ENCODE data around the gene MAMDC2.

The MAMDC2 gene

DNA sequence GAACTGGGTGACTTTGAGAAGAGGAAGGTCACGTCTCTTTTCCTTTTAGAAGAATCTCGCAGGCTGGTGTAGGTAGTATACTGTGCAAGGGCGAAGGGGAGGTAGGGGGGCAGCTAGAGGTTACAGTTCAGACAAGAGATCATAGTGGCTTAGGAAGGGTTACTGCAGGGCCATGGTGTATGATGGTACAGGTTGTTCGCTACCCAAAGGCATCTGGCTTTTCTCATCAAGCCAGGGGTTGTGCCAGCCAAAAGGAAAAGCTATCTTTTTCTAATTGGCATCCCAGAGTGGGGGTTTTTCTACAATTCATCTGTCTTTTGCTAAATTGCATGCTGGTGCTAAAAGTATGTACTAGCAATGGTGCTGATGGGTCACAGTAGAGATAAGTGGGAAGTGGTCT lies 22.8 kb downstream of the MAMDC2 start:
- no peak for DNase-seq

DNA sequence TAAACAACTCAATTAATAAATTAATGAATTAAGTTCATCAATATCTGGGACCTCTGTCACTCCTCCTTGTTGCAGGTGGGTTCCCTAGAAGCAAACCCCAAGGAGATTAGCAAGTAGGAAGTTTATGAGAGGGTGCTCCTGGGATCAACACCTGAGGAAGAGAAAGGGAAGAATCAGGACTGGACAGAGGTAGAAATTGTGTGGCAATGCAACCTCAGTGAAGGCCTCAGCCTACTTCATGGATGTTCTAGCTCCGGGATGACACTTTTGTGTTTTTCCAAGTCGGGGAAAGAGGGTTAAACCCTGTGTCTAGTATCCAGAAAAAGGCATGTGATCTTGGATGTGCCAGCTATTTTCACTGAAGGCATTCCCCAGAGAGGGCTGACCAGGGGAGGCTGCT lies 23.2 kb downstream of the MAMDC2 start:
- DNase-seq = no peak

DNA sequence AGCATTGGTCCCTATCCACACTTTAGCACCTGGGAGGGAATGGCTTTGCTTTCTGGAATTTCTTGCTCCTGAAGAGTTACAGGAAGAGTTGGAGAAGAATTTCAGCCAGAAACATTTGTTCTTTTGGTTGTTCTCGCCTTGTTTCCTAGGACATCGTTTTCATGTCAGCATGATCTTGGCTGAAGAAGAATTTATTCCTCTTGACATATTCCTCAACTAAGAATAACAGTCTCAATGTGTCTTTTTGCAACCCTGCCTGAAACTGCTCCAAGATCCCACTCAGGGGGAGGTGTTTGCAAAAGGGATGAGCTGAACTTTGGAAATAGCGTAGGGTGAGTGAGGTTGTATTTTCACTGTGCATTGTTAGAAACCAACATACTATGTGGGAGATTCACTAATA lies 26.1 kb downstream of the MAMDC2 start:
- no peak for DNase-seq

DNA sequence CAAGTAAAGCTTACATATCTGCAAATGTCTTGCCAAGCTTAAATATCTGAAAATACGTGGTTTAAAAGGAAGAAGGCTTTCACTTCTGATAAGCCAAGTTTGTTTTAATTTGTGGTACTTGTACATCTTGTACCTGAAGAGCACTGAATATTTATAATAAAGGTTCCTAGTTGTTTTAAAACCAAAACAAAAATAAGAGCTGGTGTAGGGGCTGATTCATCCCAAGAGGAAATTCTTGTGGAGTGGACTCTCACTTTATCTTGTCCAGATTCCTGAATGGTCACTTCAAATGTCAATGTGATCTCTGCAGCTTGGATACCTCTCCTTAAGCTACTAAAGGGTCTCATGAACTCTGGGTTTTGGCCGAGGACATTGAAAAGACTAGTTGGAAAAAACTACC lies 29.5 kb downstream of the MAMDC2 start:
- no peak for DNase-seq

DNA sequence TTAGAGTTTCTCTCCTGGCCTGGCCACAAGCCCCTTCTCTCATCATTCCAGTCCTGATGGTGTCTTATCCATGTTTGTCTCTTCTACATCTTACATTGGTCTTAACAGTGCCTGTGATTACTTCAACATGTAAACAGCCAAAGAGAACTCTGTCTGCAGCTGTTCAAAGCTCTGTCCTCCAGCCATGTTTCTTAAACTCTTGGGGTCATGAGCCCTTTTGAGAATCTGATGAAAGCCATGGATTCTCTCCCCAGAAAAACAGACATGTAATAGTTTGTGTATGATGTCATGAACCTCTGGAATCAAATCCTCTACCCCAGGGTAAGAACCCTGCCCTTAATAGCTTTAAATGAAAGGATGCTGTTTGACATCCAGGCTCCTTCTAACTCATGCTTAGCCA lies 30.1 kb downstream of the MAMDC2 start:
- no peak for DNase-seq

DNA sequence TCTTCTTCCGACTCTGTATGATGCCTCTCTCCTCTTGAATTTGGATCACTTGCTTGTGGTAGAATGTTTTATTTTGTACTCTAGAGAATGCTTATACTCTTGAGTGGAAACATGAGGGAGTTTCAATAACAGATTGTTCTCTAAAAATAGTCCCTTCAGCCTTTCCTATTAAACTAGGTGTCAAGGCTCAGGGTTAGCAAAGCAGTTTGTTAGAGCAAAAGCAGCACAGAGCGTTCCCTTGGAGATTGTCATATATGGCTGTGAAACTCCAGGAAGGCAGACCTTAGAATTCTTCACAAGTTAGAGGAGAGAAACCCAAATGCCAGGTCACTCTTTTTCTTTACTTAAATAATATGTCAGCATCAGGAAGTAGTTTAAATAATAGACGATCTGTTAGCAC lies 33.0 kb downstream of the MAMDC2 start:
- DNase-seq = no peak

DNA sequence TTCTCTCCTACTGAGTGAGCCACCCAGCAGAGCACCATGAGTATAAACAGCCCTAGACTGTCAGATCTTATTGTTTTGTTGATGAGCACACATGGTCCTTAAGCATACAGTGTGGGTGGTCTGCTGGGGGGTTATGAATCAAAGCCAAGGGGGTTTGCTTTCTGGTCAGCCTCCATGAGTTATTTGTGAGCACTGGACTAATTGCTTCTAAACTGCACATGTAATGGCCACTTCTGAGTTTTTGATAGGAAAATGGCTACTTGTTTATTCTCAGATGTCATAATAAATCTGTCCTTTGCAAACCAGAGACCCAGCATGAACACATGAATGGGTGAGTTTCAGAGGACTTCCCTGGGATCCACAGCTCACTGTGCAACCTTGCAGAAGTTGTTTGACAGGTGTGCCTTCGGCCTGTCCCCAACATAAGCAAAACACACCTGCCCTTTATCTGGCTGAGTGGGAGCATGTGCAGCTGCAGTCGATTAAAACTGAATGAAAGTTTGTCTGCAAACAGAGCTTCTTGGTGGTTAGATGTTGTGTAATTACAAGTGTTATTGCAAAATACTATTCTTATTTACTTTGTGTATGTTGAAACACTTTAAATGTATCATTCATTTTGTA lies 35.9 kb downstream of the MAMDC2 start:
- peak; percentile 79 for DNase-seq

DNA sequence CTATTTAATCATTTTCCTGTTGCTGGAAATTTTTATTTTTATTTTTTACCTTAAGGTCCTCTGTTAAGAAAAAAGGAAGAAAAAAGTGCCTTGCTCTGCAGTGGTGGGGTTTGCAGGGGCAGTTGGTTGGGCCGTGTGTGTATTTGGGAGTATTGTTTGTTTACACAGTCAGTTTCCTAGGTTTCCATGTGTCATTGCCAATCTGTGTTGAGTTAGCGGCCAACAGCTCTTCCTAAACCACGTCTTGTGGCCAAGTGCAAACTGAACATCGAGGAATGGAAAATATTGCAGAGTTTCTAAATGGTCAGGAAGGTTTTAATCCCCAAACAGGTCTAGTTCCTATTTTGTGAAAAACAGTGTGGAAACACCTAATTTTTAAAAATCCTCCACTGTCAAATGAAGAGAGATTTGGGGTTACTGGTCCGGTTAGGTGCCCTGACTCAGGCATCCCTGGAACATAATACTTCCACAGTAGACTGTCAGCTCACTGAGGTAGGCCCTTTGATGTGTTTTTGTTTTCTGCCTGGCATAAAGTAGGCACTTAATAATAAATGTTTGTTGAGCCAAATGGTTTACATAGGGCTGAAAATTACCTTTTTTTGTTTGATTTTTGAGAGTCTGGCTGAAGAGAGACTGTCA lies 37.0 kb downstream of the MAMDC2 start:
- peak; percentile 21 for DNase-seq

DNA sequence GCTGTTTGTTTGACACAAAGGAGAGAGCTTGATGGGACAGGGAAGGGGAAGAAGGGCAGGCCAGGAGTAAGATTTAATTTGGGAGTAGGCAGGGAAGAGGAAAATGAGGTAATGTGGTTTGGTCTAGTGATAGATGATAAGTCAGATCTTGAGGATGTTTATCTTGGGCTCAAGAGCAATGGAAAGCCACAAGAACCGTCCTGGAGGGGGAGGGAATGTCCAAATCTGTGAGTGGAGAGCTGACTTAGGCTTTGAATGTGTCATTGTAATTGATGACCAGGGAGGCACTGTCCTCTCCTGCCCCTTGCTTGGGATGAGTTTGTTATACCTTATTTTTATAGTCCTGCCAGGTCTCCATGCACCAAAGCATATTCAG lies 37.5 kb downstream of the MAMDC2 start:
- no peak for DNase-seq

DNA sequence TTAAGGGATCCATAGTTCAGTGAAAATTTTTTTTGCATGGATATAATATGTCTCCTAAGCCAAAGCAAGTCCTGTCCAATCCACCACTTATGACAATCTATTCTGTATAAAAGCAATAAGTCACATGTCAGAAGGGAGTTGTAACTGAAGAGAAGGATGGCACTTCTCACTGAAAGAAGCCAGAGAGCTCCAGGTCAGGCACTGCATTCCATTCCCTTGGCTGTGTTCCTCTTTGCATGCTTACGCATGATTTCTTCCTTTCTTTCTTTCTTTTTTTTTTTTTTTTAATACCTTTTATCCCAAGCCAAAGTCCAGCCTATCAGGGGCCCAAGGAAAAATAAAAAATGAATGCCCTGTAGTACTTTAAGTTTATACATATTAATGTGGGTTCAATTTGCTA lies 39.8 kb downstream of the MAMDC2 start:
- no peak for DNase-seq

DNA sequence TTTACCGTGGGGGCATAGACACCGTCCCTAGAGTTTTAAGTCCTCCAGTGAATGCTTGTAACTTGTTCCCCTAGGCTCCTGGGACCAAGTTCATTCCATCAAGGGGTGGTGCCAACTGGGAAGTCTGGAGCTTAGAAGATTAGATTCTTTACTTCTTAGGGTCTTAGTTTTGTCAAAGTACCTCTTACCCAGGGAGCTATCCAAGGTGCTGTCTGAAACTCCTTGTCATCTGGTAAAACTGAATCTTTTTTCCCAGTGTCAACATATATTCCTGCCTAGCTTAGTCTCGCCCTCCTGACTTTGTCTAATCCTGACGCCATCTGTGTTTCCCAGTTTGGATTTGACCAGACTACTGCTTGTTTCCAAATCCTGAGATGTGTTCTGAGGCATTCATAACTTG lies 41.6 kb downstream of the MAMDC2 start:
- no peak for DNase-seq

DNA sequence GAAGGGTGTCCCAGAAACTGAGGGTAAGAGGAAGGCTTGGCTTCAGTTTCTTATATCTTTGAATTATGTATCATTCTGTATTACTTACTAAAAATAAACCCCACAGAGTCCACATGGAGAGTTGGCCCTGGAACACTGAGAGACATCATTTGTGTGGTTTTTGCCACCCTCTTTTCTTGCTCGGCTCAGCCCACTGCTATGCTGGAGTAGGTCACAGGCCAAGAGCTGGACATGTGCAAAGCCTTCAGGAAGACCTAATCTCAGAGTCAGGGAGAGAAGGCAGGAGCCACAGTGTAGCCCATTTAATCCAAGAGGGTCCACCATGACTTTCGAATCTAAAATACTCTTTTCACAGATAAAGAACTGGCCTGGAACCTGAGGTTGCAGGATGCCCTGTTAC lies 47.5 kb downstream of the MAMDC2 start:
- no peak for DNase-seq

DNA sequence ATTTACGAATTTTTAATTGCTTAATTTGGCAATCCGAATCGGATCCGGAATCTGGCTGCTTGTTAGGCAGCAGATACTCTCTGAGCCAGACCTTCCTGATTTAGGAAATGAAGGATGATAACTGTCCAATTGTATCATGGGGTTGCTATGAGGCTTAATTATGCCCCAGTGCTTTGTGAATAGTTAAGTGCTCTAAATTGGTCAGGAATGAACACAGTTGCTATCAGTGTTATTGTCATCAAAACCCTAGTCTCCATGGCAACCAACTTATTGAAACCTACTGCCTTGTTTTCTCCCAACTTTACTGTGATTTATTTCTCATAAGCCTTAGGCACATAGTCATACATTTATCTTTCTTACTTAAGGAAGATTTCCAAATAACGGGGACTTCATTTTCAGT lies 47.9 kb downstream of the MAMDC2 start:
- no peak for DNase-seq

DNA sequence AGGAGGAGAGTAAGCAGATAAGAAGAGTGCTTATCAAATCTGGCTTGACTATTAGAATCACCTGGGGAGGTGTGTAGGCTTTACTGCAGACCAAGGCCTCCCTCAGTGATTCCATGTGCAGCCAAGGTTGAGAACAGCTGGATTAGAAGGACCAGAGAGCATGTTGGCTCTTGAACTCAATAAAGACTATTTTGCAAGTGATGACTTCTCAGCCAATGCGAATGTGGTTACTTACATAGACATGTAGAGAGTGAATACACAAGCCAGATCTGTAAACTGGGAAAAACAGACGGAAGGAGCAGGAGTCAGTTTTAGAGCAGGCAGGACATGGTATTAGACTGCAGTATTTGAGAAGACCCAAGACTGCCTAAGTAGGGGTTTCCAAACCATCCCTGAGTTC lies 48.5 kb downstream of the MAMDC2 start:
- no peak for DNase-seq

DNA sequence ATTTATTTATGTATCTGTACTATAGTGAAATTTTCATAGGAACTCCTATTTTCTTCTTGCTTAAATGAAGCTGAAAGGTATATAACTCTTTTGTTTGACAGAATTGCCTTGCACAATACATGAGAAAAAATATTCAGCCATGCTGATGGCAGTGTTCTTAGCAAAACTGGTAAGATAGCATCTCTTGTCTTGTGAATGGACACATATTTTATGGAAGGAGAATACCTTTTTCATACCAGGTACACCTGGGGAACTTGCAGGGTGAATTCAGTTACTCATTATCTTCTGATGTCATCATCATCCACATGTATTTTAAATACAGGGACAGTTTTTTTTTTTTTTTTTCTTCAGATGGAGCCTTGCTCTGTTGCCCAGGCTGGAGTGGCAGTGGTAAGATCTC lies 49.4 kb downstream of the MAMDC2 start:
- no peak for DNase-seq

DNA sequence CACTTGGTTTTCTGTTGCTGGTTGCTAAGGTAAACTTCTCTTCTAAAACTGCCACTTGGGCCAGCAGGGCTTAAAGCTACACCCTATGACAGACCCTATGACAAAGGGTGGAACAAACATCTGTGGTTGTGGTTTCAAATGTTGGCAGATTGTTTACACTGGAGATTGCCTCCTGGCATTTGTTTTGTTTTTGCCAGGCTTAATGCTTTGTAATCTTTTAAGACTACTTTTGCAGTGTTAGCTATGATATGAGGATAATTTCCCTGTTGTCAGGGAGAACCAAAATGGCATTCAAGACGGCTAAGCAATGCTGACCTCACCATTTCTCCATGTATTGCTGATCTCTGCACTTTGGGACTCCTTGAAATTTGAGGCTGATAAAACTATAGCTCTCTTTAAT lies 50.3 kb downstream of the MAMDC2 start:
- peak; percentile 76 for DNase-seq

DNA sequence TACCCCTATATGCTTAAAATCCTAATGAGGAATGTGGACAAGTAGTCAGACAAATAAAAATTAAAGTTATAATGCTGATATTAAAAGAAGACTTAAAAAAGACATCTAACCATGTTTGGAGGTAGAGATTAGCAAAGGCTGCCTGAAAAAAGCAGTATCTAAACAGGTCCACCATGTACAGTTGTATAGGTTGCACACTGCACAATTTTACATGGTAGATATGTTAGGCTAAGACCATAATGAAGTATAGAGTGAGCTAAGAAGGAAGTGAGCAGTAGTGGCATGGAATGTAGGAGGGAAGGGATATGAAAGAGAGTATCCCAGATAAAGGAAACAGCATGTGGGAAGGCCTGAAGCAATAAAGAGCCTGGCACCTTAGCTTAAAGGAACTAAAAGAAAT lies 51.1 kb downstream of the MAMDC2 start:
- DNase-seq = no peak

DNA sequence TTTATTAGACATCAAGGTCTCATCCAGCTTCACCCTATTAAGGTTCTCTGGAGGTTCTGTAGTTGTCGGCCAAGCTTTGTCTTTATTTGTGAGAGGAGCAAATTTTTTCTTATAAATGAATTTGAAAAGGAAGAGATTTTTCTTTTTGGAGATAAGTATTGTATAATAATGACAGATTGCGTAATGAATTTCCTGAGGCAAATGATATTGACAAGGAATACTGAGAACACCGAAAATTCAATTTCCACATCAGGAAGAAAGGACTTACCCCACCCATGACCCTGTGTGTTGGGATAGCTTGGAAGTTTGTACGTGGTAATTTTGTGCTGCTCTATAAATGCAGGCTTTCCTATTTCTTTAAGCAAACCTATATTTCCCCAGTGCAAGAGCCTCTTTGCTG lies 53.5 kb downstream of the MAMDC2 start:
- no peak for DNase-seq

DNA sequence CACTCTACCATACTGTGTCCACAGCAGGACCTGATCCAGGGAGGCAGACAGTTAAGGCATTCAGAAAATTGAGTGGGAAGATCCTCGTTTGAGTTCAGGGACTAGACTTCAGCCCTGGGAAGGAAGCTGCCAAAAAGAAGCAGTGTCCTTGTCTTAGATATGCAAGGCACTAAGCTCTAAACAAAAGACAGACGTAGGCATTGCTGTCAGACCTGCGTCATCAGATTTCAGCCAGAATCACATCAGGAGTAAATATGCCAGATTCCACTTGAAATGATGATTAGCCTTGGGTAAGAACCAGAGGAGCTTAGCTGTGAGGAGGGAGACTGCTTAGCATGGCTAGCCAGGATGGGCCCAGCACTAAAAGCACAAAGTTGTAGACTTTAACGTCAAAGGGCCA lies 56.7 kb downstream of the MAMDC2 start:
- no peak for DNase-seq

DNA sequence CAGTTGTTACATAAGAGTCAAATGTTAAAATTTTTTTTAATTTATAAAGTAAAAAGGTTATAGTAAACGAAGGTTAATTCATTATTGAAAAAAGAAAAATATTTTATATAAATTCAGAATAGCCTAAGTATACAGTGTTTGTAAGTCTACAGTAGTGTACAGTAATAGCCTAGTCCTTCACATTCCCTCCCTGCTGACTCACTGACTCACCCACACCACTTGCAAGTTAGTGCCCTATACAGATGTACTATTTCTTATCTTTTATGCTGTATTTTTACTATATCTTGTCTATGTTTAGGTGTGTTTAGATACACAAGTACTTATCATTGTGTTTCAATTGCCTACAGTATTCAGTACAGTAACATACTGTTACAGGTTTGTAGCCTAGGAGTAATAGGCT lies 57.6 kb downstream of the MAMDC2 start:
- no peak for DNase-seq

DNA sequence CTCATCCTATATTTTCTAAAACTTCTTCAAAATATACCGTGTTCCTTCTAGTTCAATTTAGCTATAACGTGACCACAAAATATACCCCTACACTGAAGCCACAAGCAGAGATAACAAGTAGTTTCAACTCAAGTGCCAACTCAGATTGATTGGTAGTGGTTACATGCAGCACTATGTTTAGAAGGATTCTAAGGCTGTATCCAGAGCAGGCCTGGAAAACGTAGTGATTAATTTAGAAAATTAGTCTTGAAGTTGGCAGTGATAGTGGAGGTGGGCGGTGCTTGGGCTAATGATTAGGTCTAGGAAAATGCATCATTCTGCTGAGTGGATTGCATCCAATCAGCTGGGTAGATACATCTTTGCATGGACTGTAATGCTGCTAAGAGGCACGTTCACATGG lies 61.5 kb downstream of the MAMDC2 start:
- DNase-seq = no peak

DNA sequence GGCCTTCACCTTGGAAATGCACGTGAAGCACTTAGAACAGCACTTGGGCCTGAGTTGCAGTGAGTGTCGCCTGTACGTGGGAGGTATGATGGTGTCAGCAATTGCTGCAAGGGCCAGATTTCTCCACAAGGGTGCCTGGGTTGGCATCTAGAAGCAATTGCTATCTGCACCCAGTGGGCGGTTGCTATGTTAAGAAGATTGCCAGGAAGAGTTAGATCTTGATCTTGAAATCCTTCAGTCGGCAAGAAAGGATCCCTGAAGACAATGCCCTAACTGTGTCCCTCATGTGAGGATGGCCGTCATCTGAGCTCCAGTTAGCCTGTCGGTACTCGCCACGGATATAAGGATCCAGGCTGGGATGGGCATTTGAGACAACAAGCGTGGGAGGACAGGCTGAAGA lies 62.9 kb downstream of the MAMDC2 start:
- DNase-seq = no peak

DNA sequence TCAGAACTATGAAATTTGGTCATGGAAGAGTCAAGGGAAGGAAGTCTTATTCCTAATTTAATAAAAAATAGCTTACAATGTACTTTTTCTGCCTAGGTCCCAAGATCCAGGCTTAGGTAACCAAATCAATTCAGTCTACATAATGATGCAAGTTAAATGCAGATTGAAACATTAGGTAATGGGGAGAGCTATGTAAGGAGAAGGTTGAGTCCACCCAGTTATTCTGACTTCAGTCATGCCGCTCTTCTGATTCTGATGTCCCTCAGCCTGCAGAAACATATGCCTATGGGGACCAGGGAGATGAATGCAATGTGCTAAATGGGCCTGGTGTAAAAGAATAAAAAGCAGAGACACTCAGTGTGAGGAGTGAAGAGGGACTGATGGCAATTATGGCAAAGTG lies 63.9 kb downstream of the MAMDC2 start:
- no peak for DNase-seq

DNA sequence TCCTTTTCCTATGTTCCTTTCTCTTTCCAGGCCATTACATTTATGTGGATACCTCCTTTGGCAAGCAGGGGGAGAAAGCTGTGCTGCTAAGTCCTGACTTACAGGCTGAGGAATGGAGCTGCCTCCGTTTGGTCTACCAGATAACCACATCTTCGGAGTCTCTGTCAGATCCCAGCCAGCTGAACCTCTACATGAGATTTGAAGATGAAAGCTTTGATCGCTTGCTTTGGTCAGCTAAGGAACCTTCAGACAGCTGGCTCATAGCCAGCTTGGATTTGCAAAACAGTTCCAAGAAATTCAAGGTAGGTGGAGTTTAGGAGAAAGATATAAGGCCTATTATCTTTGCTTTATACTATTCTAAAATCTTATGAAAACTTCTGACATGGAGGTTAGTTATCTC lies 64.5 kb downstream of the MAMDC2 start:
- DNase-seq = no peak

Data from RPMI8226 (cell line).